GM18505 (cell line): Measurements from ENCODE around the gene ZBTB47.

Experiments used
- ATAC-seq: cut with Tn5 transposase; IDR thresholded peaks from one replicate; pipeline ENCODE4 v1.9.1; 2021; ENCODE audit not compliant: unreplicated experiment
- POLR2A ChIP-seq: IDR thresholded peaks from 4 replicates; pipeline ENCODE4 v1.6.1; 2011; ENCODE audit warnings: borderline replicate concordance; ENCODE audit not compliant: insufficient read depth, insufficient read length; ENCODE audit errors: extremely low read depth

ZBTB47 gene

GRCh38 chr3:42700366-42701288, 47.1 kb downstream of the ZBTB47 start:
- TF ChIP-seq POLR2A = no peak
- no peak for ATAC-seq

DNA sequence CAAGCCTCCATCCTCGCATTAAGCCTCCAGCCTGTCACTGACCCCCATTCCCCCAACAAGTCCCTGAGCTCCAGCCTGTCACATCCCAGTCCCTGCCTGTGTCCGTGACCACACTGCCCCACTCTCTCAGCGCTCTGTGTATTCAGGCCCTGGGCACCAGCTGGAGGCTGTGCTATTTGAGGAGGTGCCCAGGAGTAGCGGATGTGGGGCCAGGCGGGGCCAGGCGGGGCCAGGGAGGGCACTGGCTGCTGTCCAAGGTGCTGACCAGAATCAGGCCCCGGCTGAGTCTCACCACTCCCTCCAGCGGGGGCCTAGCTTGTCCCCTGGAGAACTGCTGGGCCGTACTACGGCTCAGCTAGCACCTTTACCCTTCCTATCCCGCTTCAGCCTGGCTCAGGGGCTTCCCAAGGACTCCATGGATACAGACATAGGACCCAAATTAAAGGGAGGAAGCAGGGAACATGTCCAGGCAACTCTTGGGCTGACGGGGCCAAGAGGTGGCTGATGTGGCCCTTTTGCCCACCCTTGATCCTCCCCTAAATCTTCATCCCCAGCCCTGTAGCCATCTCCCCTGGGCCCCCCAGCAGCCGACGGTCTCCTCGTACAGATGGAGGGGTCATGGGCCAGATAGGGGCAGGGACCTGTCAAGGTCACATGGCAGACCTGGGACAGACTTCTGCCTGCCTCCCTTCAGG, 48.0 kb downstream of the ZBTB47 start:
- no peak for TF ChIP-seq POLR2A
- ATAC-seq = no peak

DNA sequence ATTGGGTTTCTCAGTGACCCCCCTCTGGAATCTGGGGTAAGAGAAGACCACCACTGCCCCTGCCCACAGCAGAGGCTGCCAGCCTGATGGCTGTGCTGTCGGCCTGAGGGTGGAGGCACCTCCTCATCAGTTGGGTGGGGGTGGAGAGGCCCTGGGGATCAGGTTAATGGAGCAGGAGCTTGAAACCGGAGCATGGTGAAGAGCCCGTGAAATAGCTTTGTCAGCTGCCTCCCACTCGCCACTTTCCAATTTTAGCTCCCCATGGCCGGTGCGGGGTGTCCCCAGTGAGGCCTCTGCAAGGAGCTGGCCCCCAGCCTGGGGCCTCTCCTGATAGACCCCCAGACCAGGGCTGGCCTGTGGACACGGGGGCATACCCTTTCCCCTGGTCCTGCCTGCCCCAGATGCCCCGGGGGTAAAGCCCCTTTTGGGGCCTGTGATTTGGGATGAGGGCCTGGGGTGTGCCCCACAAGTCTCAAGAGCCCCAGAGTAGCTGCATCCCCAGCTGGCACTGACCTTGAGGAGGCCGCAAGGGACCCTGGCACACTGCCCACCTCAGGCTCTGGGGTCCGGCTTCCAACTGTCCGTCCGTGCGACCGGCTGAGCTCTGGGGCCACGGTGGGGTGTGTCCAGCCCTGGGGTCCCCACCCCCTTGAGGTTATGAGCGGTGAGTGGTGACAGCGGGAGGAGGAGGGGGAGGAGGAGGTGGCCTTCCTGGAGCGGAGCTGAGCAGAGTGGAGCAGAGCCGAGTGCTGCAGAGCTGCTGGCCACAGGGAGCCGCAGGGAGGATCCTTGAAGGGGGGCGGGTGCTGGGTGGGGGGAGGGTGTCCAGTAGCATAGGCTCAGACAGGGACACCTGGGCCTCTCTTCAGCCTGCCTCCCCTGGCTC, 48.8 kb downstream of the ZBTB47 start, which contains the start of gene HHATL:
TSS of gene HHATL (minus strand) at position 733 of the 886 bp plus-strand sequence. CDS start 1,972 bp downstream, outside the sequence.
- no peak for TF ChIP-seq POLR2A
- no peak for ATAC-seq

DNA sequence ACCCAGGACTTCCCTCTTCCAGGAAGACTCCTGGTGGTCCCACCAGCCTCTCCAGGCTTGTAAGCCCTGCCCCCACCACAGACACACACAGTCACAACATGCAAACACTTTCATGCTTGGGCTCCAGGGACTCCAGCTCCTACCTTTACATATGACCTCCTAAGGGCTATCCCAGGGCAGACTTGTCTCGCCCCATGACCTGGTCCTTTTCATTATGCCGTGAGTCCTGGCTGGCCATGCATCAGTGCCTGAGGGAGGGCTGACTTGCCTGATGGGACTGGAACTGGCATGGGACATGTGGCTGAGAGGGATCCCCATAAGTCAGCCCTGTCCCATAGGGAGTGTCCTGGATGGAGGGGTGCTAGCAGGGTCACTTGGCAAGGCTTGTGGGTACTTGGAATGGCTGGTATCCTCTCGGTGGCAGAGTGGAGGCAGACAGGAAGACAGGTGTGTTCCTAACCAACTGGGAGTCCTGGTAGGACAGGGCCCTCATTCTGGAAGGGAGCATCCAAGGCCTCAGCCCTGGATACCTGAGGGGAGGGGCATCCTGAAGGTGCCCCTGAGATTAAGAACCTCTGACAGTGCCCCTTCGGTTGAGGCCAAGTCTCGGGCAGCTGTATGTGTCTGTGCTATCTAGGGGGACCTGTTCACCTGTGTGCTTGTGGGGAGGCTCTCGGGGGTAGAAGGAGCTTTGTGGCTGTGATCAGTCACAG, 49.6 kb downstream of the ZBTB47 start:
- no peak for ATAC-seq
- TF ChIP-seq POLR2A = no peak

DNA sequence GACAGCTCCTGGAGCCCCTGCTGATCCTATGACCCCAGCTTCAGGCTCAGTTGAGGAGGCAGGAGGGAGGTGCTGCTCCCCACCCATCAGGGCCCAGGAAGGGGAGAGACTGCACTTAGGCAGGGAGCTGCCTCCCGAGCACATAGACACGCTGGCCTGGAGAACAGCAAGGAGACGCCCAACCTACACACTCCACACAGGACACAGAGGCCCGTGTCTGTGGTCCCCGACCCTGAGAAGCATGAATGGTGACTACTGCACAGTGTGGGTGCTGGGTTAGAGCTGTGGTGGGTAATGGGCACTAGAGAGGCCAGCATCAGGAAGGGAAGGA, 50.2 kb downstream of the ZBTB47 start:
- ATAC-seq = no peak
- TF ChIP-seq POLR2A = no peak

- no peak for TF ChIP-seq POLR2A
- ATAC-seq = no peak
Observed at GRCh38 chr3:42704136-42704841, 50.8 kb downstream of the ZBTB47 start.

DNA sequence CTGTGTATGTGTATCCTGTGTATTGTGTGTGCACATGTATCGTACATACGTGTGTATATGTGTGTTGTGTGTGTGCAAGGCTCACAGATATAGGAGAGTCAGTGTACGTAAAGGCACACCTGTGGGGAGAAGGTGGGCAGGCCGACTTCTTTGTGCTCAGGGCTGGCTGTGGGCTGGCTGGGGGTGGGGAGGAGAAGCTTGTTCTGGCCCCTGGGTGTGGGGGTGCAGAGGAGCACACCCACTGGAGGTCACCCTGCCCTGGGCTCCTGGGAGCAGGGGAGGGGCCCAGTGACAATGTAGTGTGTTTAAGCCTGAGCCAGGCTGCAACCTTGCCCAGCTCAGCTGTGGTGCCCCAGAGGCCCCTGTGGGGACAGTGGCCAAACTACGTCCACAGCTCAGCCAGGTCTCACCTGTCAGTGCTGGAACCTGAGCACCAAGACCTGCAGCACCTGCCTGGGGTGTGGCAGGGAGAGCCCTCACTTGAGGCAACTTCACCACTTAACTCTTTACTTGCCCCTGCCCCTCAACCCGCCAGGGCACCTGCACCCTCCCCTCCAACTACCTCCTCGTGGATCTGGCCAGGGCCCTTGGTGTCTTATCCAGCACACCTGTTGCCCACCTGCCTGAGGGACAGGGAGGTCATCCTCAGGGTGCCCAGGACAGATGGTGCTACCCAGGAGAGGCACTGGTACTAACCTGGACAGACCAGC, 51.7 kb downstream of the ZBTB47 start:
- ATAC-seq = no peak
- no peak for TF ChIP-seq POLR2A

- ATAC-seq = no peak
- no peak for TF ChIP-seq POLR2A
Observed at GRCh38 chr3:42705962-42706585, 52.6 kb downstream of the ZBTB47 start.

- no peak for TF ChIP-seq POLR2A
- ATAC-seq = no peak
Observed at GRCh38 chr3:42706721-42707619, 53.5 kb downstream of the ZBTB47 start.

DNA sequence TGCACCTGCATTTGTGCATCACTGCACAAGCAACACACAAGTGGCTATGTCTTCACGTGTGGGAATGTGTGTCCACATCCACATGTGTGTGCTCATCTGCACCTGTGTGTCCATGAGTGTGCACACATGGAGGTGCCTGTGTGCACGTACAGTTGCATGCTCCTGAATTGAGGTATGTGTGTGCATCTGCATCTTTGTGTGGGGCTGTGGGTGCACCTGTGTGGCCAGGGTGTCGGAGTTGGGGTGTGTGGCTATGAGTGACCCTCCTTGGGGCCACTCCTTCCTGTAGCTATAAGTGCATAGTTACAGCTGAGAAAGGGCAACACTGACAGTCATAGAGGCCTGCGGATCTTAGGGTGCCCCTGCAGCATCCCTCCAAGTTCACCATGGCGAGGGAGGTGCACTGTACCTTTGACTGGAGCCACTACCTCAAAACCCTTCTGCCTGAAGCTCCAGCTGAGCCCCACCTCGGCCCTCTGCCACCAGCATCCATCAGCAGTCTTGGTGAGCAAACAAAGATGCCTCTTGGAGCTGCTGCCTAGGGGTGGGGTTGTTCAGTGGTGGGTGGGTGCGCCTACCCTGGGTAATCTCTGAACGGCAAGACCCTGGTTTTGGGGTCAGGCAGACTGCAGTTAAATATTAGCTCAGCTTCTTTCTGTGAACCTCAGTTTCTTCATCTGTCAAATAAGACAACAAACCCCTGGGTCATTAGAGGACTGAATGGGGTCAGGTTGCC, 54.3 kb downstream of the ZBTB47 start:
- TF ChIP-seq POLR2A = no peak
- no peak for ATAC-seq
